IPS-18a (cell line): Measurements from ENCODE around the gene SRRM4.

Source experiments
- H3K27ac ChIP-seq: one replicate; pipeline ENCODE4 v1.5.1; 2013; ENCODE audit warnings: low read length
- H3K27me3 ChIP-seq: one replicate; pipeline ENCODE4 v1.6.1; 2013; ENCODE audit warnings: mild to moderate bottlenecking, low read length; ENCODE audit not compliant: control insufficient read depth, insufficient read depth
- H3K36me3 ChIP-seq: one replicate; pipeline ENCODE4 v1.6.1; 2013; ENCODE audit warnings: low read depth, low read length; ENCODE audit not compliant: control insufficient read depth
- H3K4me1 ChIP-seq: one replicate; pipeline ENCODE4 v1.6.1; 2013; ENCODE audit warnings: low read depth, low read length; ENCODE audit not compliant: control insufficient read depth
- H3K4me3 ChIP-seq: one replicate; pipeline ENCODE4 v1.5.1; 2013; ENCODE audit warnings: low read length
- H3K9ac ChIP-seq: one replicate; pipeline ENCODE4 v1.6.1; 2013; ENCODE audit warnings: mild to moderate bottlenecking, low read length, moderate library complexity
- H3K9me3 ChIP-seq: one replicate; pipeline ENCODE4 v1.6.1; 2013; ENCODE audit warnings: low read depth, low read length; ENCODE audit not compliant: control insufficient read depth

SRRM4 gene

GRCh38 chr12:119176267-119177055 is 195.1 kb downstream of the SRRM4 start:
- Histone ChIP-seq H3K36me3 (no peaks in the 10 kb centered on the region), H3K27me3 (no peaks in the 10 kb centered on the region), H3K27ac (no peak overlapping the region), H3K4me1 (peaks cover 44% of the 10 kb centered on the region), H3K4me3 (no peak overlapping the region), H3K9me3 (no peaks in the 10 kb centered on the region), H3K9ac (no peak overlapping the region)

GRCh38 chr12:119177056-119177325 is 195.7 kb downstream of the SRRM4 start:
- no peak overlapping the region for H3K27ac ChIP-seq
- no peak overlapping the region for H3K9ac ChIP-seq
- H3K36me3 ChIP-seq: no peaks in the 10 kb centered on the region
- H3K9me3 ChIP-seq: no peaks in the 10 kb centered on the region
- H3K27me3 ChIP-seq: no peaks in the 10 kb centered on the region
- peaks cover 44% of the 10 kb centered on the region for H3K4me1 ChIP-seq
- H3K4me3 ChIP-seq: no peak overlapping the region

GRCh38 chr12:119177724-119178380 is 196.5 kb downstream of the SRRM4 start:
- Histone ChIP-seq H3K4me3 (no peak overlapping the region), H3K9me3 (no peaks in the 10 kb centered on the region), H3K27me3 (no peaks in the 10 kb centered on the region), H3K36me3 (no peaks in the 10 kb centered on the region), H3K27ac (no peak overlapping the region), H3K9ac (no peak overlapping the region), H3K4me1 (peaks cover 44% of the 10 kb centered on the region)

GRCh38 chr12:119178544-119179334 is 197.4 kb downstream of the SRRM4 start, which contains the start of gene HSPB8:
TSS of gene HSPB8 (plus strand) at chr12:119178931. CDS start at chr12:119179313, 382 bp downstream.
- H3K4me1 ChIP-seq: peaks cover 44% of the 10 kb centered on the region
- H3K27ac ChIP-seq: no peak within 1 kb of the TSS
- H3K9ac ChIP-seq: no peak within 1 kb of the TSS
- H3K9me3 ChIP-seq: no peaks in the 10 kb centered on the region
- no peaks in the 10 kb centered on the region for H3K36me3 ChIP-seq
- no peaks in the 10 kb centered on the region for H3K27me3 ChIP-seq
- H3K4me3 ChIP-seq: peak within 1 kb of the TSS; percentile 48

- Histone ChIP-seq H3K4me1 (peaks cover 44% of the 10 kb centered on the region), H3K4me3 (peak overlapping the region; percentile 48), H3K36me3 (no peaks in the 10 kb centered on the region), H3K27me3 (no peaks in the 10 kb centered on the region), H3K9ac (no peak overlapping the region), H3K9me3 (no peaks in the 10 kb centered on the region), H3K27ac (no peak overlapping the region)
These were observed 198.1 kb downstream of the SRRM4 start for GRCh38 chr12:119179335-119180021.

- Histone ChIP-seq H3K27ac (no peak overlapping the region), H3K36me3 (no peaks in the 10 kb centered on the region), H3K9ac (peak overlapping the region; percentile 24), H3K4me1 (peaks cover 44% of the 10 kb centered on the region), H3K9me3 (no peaks in the 10 kb centered on the region), H3K27me3 (no peaks in the 10 kb centered on the region), H3K4me3 (peak overlapping the region; percentile 22)
These were observed 199.2 kb downstream of the SRRM4 start for GRCh38 chr12:119180380-119181040.

GRCh38 chr12:119181202-119181601 is 199.9 kb downstream of the SRRM4 start:
- Histone ChIP-seq H3K27ac (no peak overlapping the region), H3K27me3 (no peaks in the 10 kb centered on the region), H3K4me3 (peak overlapping the region; percentile 22), H3K9me3 (no peaks in the 10 kb centered on the region), H3K9ac (peak overlapping the region; percentile 24), H3K36me3 (no peaks in the 10 kb centered on the region), H3K4me1 (peaks cover 41% of the 10 kb centered on the region)

- Histone ChIP-seq H3K27ac (no peak overlapping the region), H3K9ac (no peak overlapping the region)
These were observed 200.6 kb downstream of the SRRM4 start for GRCh38 chr12:119181944-119182343.

GRCh38 chr12:119182701-119183493 is 201.6 kb downstream of the SRRM4 start:
- no peak overlapping the region for H3K9ac ChIP-seq
- H3K9me3 ChIP-seq: no peaks in the 10 kb centered on the region
- no peak overlapping the region for H3K4me3 ChIP-seq
- no peaks in the 10 kb centered on the region for H3K27me3 ChIP-seq
- peaks cover 39% of the 10 kb centered on the region for H3K4me1 ChIP-seq
- no peak overlapping the region for H3K27ac ChIP-seq
- H3K36me3 ChIP-seq: no peaks in the 10 kb centered on the region

More at GRCh38 chr12:119181944-119182343, 200.6 kb downstream of the SRRM4 start:
- Histone ChIP-seq H3K9me3 (no peaks in the 10 kb centered on the region), H3K4me1 (peaks cover 40% of the 10 kb centered on the region), H3K27me3 (no peaks in the 10 kb centered on the region), H3K4me3 (no peak overlapping the region), H3K36me3 (no peaks in the 10 kb centered on the region)

GRCh38 chr12:119183942-119184695 is 202.8 kb downstream of the SRRM4 start:
- H3K27ac ChIP-seq: no peak overlapping the region
- H3K4me3 ChIP-seq: no peak overlapping the region
- no peaks in the 10 kb centered on the region for H3K9me3 ChIP-seq
- peaks cover 28% of the 10 kb centered on the region for H3K4me1 ChIP-seq
- no peaks in the 10 kb centered on the region for H3K36me3 ChIP-seq
- H3K27me3 ChIP-seq: no peaks in the 10 kb centered on the region
- H3K9ac ChIP-seq: no peak overlapping the region
